Brain microvascular endothelial cell (primary cell): ENCODE results near the gene BBS10.
A peak's percentile ranks its signal among the peaks of the same experiment; 100 is the strongest.

ENCODE experiments used
- DNase-seq: peaks from one replicate; pipeline ENCODE4 v3.0.0-alpha.2; 2020
- H3K27ac ChIP-seq: fragments of 250-450 bp; sonication (Bioruptor Pico); 2 replicates; pipeline ENCODE4 v1.5.1; 2020; ENCODE audit warnings: mild to moderate bottlenecking, moderate library complexity
- H3K27me3 ChIP-seq: fragments of 250-450 bp; sonication (Bioruptor Pico); replicated peaks from 2 replicates; pipeline ENCODE4 v1.5.1; 2020; ENCODE audit warnings: mild to moderate bottlenecking
- H3K36me3 ChIP-seq: fragments of 250-450 bp; sonication (Bioruptor Pico); replicated peaks from 2 replicates; pipeline ENCODE4 v1.5.1; 2020; ENCODE audit warnings: mild to moderate bottlenecking
- H3K4me3 ChIP-seq: 2 replicates; pipeline ENCODE4 v1.5.1; 2011; ENCODE audit warnings: low read depth, mild to moderate bottlenecking, control low read depth, low read length, moderate library complexity
- CTCF ChIP-seq: IDR thresholded peaks from 2 replicates; pipeline ENCODE4 v1.5.1; 2011; ENCODE audit warnings: low read depth, mild to moderate bottlenecking, moderate library complexity, low read length, control low read depth, inconsistent platforms; ENCODE audit errors: missing control alignments
- in situ Hi-C: cut with HindIII; loops from 2 replicates; pipeline ENCODE4 v1.10.0; 2017; ENCODE audit warnings: low sequenced_read_pairs, low pct_ligation_motif_present

BBS10 gene

DNA sequence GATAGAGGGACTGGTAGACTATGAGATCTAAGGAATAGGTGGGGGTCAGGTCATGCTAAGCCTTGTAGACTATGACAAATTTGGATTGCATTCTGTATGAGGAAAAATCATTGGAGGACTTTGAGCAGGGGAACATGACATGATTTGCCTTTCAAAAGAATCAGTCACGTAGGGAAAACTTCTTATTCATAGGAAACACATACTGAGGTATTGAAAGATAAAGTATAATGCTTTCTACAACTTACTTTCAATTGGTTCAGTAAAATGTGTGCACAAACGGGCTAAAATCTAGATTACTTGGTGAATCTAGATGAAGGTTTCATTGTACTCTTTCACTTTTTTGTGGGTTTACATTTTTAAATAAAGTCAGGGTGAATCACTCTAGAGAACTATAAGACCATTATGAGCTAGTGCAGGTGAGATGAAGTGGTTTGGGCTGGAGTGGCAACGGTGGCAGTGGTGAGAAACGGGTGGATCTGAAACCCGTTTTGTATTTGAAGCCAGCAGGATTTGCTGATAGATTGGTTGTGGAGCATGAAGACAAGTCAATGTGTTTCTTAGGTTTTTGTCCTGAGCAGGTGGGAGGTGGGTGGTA, 6.7 kb downstream of the BBS10 start:
- no peak for TF ChIP-seq CTCF
- DNase-seq: no peak
- Histone ChIP-seq H3K4me3 (no peak overlapping the region), H3K27ac (no peak overlapping the region), H3K27me3 (no peaks in the 10 kb centered on the region), H3K36me3 (no peaks in the 10 kb centered on the region)
- in situ Hi-C loops: loop anchor here (25.0 kb wide), 1 partner anchor 254 kb away; the partner anchor contains the start of gene NAP1L1

DNA sequence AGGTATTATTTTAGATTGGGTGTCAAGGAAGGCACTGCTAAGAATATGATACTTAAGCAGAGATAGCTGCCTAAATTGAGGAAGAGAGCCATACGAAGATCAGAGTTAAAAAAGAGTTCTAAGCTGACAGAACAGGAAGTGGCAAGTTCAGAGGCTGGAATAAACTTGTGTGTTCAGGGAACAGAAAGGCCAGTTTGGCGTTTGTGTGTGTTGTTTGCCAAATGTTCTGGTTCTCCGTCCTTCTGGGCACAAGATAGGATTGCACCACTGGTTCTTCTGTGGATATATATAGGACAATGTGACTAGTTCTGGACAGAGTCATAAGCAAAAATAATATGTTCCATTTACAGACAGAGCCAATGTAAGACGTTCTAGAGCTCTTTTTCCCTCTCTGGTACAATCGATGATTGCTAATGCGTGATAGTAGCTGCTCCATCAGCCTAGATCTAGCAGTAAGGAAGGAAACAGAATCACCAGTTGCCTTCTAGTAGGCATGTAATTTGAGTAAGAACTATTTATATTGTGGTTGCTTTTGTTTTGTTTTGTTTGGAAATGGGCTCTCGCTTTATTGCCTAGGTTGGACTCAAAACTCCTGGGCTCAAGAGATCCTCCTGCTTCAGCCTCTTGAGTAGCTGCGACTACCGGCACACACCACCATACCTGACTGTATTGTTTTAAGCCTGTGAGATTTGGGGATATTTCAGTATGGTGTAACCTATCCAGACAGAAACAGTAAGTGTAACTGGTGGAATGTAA, 7.4 kb downstream of the BBS10 start:
- no peak for DNase-seq
- TF ChIP-seq CTCF: no peak
- H3K27me3 ChIP-seq: no peaks in the 10 kb centered on the region
- no peak overlapping the region for H3K4me3 ChIP-seq
- H3K27ac ChIP-seq: no peak overlapping the region
- in situ Hi-C loops: loop anchor here (25.0 kb wide), 1 partner anchor 254 kb away; the partner anchor contains the start of gene NAP1L1
- no peaks in the 10 kb centered on the region for H3K36me3 ChIP-seq

- no peaks in the 10 kb centered on the region for H3K27me3 ChIP-seq
- H3K27ac ChIP-seq: no peak overlapping the region
- peak; percentile 63 for DNase-seq
- in situ Hi-C loops: loop anchor here (25.0 kb wide), 1 partner anchor 250 kb away; the partner anchor contains the start of gene NAP1L1
- no peak overlapping the region for H3K4me3 ChIP-seq
- TF ChIP-seq CTCF: no peak
- no peaks in the 10 kb centered on the region for H3K36me3 ChIP-seq
These were observed 10.6 kb downstream of the BBS10 start for GRCh38 chr12:76337583-76337982.

DNA sequence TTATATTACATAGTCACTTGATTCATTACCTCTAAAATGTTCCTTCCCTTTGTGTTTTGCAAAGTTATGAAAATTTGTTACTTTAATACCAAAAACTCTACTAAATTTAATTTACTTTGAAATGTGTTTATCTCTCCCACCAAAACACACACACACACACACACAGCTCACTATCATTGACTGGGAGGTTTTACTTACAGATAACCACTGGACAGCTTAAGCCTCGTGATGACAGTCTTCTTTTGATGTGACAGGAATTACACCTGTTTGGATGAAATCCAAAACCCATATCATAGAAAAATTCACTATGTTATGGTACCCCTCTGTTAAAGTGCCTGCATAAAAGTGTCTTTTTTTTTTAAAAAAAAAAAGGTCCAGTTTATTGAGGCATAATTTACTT, 15.6 kb downstream of the BBS10 start:
- H3K36me3 ChIP-seq: no peaks in the 10 kb centered on the region
- no peaks in the 10 kb centered on the region for H3K27me3 ChIP-seq
- no peak for DNase-seq
- no peak overlapping the region for H3K27ac ChIP-seq
- in situ Hi-C loops: loop anchor here (25.0 kb wide), 1 partner anchor 245 kb away; the partner anchor contains the start of gene NAP1L1
- no peak overlapping the region for H3K4me3 ChIP-seq
- TF ChIP-seq CTCF: no peak

- Histone ChIP-seq H3K36me3 (no peaks in the 10 kb centered on the region), H3K27me3 (no peaks in the 10 kb centered on the region), H3K27ac (peak overlapping the region; percentile 61), H3K4me3 (no peak overlapping the region)
- no peak for DNase-seq
- no peak for TF ChIP-seq CTCF
- in situ Hi-C loops: loop anchor here (25.0 kb wide), 1 partner anchor 242 kb away; the partner anchor contains the start of gene NAP1L1
These were observed 18.6 kb downstream of the BBS10 start for GRCh38 chr12:76329606-76330005.
